NCI-H2171 treated with DMSO at 0.1 percent for 48 hours (cell line): Measurements from ENCODE around the gene PIP4K2A.
A peak's percentile ranks its signal among the peaks of the same experiment; 100 is the strongest.

Experiments
- DNase-seq: peaks from one replicate; lab custom pipeline; 2025; lab: John Stamatoyannopoulos, UW

PIP4K2A gene

DNA sequence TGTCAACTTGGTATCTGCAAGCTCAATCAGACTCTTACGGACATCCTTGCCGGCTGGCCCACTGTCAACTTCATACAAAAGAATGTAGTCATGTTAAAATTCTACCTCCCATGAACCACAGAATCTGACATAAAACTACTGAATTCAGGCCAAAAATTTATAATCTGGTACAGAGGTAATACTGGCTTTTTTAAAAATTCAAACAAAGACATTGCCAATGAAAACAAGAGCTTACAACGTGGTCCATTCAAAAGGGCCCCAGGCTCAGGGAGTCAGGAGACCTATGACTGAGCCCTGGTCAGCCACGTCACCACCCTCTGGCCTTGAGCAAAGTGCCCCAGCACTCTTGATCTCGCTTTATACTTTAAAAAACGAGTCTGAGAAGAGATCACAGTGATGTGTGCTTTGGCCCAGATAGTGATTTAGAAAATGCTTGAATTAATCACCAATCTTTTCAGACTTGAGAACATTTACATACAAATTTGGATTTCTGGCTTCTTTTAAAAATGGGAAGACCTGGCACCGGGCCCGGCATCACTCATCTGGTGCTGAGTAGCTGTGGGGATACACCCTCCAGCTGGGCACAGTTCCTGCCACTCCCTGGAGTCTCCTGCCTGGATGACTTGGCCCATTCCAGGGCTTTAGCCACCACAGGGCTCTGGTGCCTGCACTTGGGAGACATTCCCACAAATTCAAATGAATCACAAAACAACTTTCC is 94.1 kb downstream of the PIP4K2A start:
- peak; percentile 40 for DNase-seq

DNA sequence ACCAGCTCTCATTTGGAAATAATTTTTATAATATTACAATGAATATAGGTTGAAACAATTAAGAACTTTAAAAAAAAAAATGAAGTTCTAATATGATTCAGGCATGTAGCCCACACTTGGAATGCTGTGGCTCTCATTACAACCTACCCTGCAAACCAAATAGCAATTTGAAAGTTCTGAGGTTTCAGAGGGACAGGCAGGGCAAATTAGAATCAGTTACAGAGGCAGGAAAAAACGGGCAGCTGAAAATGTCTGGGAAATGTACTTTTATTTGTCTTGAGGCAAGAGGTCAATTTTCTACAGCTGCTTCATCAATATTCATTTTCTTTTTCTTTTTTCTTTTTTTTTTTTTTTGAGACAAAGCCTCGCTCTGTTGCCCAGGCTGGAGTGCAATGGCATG is 95.3 kb downstream of the PIP4K2A start:
- DNase-seq, result no peak

GRCh38 chr10:22618078-22618785 is 96.1 kb downstream of the PIP4K2A start:
- no peak for DNase-seq

DNA sequence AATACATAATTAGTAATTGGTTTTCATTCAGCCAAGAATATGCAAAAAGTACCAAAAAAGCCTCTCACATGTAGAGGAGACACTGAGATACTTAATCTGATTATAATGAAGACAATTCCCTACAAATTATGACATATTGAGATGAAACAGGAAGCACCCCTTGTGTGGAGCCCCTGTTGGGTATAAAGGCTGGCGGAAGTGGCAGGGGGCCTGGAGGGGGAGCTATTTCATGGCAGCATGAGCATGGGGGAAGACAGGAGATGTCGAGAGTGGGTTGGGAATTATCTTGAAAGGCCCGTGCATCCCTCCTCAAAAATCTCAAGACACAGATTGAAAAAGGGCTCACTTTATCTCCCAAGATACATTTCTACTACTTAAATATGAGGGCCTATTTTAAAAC is 96.9 kb downstream of the PIP4K2A start:
- no peak for DNase-seq

DNA sequence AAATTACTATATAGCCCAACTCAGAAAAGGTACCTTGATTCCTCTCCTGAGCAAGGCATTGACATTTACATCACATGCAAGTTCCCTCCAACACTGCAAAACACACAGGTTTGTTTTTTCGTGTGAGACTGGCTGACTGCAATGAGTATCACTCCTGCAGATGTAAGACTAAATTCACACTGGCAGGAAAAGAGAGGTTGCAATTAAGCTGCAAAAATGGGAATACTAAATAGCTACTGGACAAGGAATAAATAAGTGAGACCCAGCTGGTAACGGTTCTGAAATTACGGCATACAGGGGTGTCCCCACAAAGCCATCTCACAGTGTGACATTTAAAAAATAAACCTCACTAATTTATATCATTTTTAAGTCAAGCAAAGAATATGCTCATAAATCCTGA is 97.3 kb downstream of the PIP4K2A start:
- no peak for DNase-seq

DNA sequence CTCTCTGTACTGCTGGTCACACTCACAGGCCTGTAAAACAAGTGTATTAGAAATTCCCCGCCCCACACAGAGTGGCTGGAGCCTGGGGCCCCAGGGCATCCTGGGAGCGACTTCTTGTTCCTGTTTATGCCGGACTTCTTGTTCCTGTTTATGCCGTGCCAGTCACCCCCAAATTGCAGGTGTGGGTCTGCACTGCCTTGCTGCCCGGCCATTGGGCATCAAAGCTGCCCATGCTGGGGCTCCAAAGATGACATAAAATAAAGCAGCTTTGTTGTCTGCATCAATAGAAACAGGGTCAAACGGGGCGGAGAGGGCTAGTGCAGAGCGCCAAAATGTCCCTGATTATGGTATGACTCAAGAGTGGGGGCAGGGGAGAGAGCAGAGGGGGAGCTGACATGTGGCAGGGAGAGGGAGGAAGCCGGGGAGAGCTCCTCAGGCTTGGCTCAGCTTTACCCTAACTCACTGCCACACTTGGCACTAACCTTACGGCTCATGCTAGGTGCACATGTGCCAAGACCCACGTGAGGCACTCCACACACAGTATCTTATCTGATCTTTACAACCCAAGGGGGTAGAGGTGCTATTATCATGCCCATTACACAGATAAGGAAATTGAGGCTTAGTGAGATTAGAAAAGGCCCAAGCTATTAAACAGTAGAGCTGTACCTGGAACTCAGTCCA is 98.4 kb downstream of the PIP4K2A start:
- DNase-seq, result no peak

- DNase-seq, result no peak
Observed at GRCh38 chr10:22615101-22615500, 99.3 kb downstream of the PIP4K2A start.

DNA sequence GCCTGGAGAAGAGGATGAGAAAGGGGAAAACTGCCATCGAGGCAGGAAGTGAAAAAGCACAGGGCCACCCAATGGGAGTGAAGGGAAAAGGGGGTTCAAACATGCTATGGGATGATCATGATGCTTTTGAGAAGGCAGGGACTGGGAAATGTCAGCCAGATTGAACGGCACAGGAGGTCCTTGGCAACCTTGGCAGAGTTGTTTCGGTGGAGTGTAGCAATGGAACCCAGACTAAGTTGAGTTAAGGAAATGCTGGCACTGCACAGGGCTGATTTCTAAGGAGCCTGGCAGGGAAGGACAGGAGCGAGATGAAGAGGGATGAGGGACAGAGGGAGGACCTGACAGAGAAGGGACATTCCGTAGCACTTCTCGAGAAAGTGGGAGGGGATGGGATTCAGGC is 101.4 kb downstream of the PIP4K2A start:
- DNase-seq, result no peak

- DNase-seq, result no peak
Observed at GRCh38 chr10:22612318-22612717, 102.1 kb downstream of the PIP4K2A start.

GRCh38 chr10:22611425-22612115 is 102.8 kb downstream of the PIP4K2A start:
- no peak for DNase-seq

DNA sequence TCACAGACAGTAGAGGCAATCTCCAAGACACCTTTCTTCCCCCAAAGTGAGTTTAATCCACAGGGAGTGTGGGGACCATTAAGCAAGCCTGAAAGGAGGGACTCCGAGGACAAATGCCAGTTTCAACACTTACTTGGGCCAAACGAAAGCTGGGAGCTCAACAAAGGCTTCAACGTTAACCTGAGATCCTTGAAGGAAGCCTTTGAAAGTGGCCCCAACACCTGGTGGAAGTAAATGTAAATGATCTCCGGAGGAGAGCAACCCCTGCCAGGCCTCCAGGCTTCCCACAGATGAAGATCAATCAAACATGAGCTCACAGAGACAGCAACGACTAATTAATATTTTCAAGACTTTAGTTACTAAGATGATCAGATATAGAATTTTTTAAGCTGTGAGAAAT is 103.8 kb downstream of the PIP4K2A start:
- DNase-seq, result no peak

GRCh38 chr10:22609719-22610465 is 104.5 kb downstream of the PIP4K2A start:
- DNase-seq, result peak; percentile 71

DNA sequence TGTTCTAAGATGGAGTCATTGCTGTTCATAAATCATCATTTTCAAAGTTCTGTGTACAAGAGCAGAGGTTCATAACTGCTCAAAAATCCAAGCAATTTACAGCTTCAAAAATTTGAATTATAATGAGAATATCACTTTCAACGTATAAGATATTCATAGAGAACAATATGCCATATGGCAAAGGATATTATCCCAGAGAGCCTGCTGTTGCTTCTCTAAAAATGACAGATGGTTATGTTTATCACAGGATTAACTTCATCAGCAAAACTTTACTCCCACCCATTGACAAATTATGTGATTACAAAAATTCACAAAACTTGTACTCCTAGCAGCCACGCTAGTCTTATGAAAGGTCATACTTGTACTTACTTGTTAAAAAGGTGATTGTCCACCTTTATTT is 105.1 kb downstream of the PIP4K2A start:
- DNase-seq, result peak; percentile 78

GRCh38 chr10:22607261-22607660 is 107.1 kb downstream of the PIP4K2A start:
- no peak for DNase-seq

DNA sequence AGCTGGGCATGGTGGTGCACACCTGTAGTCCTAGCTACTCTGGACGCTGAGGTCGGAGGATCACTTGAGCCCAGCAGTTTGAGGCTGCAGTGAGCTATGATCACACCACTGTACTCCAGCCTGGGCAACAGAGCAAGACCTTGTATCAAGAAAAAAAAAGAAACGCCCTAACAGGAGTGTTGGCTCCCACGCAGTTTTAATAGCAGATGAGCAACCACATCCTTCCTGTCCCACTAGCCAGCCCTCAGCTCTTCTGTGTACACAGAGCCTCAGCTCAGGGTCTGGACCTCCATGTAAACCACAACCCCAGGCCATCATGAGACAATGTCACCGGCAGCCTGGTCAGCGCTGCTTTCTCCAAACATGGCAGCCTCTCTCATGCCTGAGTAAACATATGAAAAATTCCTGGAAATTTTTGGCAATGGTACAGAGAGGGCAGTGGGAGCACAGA is 108.2 kb downstream of the PIP4K2A start:
- no peak for DNase-seq

DNA sequence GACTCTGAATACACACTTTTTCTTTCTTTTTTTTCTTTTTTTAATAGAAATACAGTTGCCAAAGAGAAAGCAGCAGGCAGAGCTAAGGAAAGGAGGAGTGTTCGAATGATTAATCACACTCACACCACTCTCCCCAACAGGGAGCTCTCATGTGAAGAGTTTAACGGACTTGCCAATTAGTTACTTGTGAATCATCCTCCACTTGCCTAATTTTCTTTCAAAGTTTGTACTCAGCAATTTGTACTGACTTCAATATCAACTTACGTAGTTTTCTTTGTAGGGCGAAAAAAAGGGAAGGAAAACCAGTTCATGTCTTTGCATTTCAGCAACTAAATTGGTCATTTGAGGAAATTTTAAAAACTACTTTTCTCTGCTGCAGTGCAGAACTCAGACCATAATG is 109.2 kb downstream of the PIP4K2A start:
- DNase-seq, result no peak

DNA sequence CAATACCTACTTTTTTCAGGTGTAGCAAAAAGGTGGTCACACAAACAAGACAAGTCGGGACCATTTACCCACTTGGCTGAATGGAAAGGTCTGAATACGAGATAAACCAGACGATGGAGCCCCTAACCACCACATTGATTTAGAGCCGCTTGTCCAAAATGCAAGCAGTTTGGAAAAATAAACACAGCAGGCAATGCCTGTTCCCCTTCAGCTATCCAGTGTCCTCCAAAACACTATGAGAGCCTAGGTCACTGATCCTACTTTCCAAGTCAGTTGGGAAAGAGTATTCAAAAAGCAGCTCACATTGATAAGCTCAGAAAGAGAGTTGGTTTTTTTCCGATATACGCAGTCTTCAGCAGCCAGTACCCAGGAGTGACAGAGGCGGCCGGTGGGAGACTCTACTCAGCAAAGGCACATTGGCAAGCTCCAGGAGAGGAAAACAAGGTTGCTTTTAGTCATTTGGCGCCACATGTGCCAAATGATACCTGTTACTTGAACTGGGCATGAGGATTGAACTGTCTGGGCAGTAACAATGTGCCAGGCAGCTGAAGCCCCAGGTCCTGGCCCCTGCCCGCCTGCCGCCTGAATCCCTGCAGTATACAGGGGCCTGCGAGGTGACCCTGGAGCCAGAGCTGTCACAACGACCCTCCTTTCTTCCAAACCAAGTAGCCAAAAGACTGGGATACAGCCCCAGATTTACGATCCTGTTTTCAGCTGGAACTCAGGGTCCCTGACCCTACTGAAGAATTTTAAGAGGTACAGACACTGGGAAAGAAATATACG is 109.8 kb downstream of the PIP4K2A start:
- DNase-seq, result no peak

DNA sequence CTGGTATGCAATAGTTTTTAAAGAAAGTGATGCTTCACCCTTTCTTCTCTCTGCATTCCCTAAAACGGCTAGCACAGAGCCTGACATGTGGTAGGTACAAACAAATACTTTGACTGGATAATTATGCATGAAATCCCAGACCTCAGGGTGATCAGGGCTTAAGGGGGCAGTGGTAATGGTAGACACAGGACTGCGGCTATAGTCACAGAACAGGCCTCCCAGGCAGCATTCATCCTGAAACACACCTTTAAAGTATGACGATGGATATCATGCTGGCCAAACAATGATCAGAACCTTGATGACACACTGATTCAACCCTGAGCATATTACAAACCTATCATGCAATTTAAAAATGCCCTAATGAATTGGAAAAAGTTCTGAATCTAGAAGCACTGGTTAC is 110.8 kb downstream of the PIP4K2A start:
- no peak for DNase-seq

GRCh38 chr10:22601618-22602017 is 112.8 kb downstream of the PIP4K2A start:
- no peak for DNase-seq

DNA sequence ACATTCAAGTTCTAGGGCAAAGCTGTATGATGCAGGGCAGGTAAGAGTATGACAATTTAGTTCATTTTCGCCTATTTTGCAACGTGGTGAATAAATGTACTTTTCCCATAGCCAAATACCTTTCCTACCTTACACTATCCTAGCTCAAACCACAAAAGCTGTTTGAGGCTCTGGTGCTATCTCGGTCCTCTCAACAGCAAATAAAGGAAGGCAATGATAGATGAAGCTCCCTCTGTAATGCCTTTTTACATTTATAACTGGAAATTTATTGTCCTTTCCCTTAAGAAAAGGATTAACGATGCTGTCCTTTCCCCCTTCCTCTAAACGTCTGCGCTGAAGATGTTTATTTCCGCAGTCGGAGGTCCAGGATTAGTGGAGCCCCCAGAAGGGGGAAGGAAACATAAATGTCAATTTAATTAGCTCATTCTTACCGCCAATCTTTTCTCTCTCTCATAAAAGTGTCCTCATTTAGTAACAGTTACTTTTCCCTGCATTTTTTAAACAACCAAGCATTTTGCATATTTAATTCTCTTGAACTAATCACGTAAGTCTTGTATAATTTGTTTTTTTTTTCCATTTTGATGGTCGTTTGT is 114.6 kb downstream of the PIP4K2A start:
- no peak for DNase-seq
